Measurements from ENCODE around the gene IER5L.

- TF ChIP-seq POLR2A (IDR thresholded peaks at IDR 0.05) (no peak), CTCF (IDR thresholded peaks at IDR 0.05) (no peak), POLR2AphosphoS5 (IDR thresholded peaks at IDR 0.05) (no peak)
These were observed 7.3 kb upstream of the IER5L start for GRCh38 chr9:129185402-129185801.
